ENCODE data around the gene XRRA1. TPM values are rescaled to one million over a fixed set of nuclear protein-coding genes. Genes with fewer than 3 reads are reported as not detected.

The XRRA1 gene
- total and polyA plus RNA-seq, 12 donors = 1.8 to 22.8 (median 9.6) TPM

GRCh38 chr11:74981888-74982287 is 33.0 kb upstream of the XRRA1 start:
- H3K4me1 ChIP-seq = peaks cover 0 to 7% (median 0%) of the 10 kb centered on the region in 9 donors
- TF ChIP-seq CTCF (IDR thresholded peaks at IDR 0.05) = no peak
- DNase-seq (no peak), ATAC-seq (no peak)
- H3K9me3 ChIP-seq = peaks cover 0 to 3% (median 0%) of the 10 kb centered on the region in 11 donors
- WGBS, 2 donors = 95% methylated on average over 1 of the region's 1 CpG
- H3K27me3 ChIP-seq = no peaks in the 10 kb centered on the region
- H3K36me3 ChIP-seq = peaks cover 0 to 39% (median 17%) of the 10 kb centered on the region in 9 donors
- no peak overlapping the region for H3K4me3 ChIP-seq
- intact Hi-C loops (cut with DNase I) = no loop called here
- no peak overlapping the region for H3K27ac ChIP-seq

GRCh38 chr11:74980634-74981033 is 31.7 kb upstream of the XRRA1 start:
- TF ChIP-seq CTCF (IDR thresholded peaks at IDR 0.05) = no peak
- no peak for ATAC-seq
- no peak overlapping the region for H3K4me3 ChIP-seq
- no peaks in the 10 kb centered on the region for H3K27me3 ChIP-seq
- peak overlapping the region in 1 of 10 donors; percentile 28 for H3K27ac ChIP-seq
- no peak for DNase-seq
- 93% methylated on average over 2 of the region's 2 CpGs for WGBS, 2 donors
- H3K36me3 ChIP-seq = peaks cover 0 to 51% (median 17%) of the 10 kb centered on the region in 9 donors
- H3K9me3 ChIP-seq = peaks cover 0 to 3% (median 0%) of the 10 kb centered on the region in 11 donors
- intact Hi-C loops (cut with DNase I) = no loop called here
- peaks cover 0 to 7% (median 0%) of the 10 kb centered on the region in 9 donors for H3K4me1 ChIP-seq

GRCh38 chr11:74978041-74978440 is 29.1 kb upstream of the XRRA1 start:
- H3K4me3 ChIP-seq = no peak overlapping the region
- no peak for TF ChIP-seq CTCF (IDR thresholded peaks at IDR 0.05)
- 73 to 84% methylated on average over 4 of the region's 4 CpGs for WGBS, 2 donors
- peak in 5 of 8 donors; percentile 54 to 82 (median 60) for ATAC-seq
- intact Hi-C loops (cut with DNase I) = no loop called here
- H3K27me3 ChIP-seq = no peaks in the 10 kb centered on the region
- H3K36me3 ChIP-seq = peaks cover 0 to 77% (median 20%) of the 10 kb centered on the region in 9 donors
- peak in 1 of 2 donors; percentile 46 for DNase-seq
- H3K27ac ChIP-seq = no peak overlapping the region
- peaks cover 0 to 7% (median 0%) of the 10 kb centered on the region in 9 donors for H3K4me1 ChIP-seq
- peaks cover 0 to 3% (median 0%) of the 10 kb centered on the region in 11 donors for H3K9me3 ChIP-seq

GRCh38 chr11:74971424-74971823 is 22.5 kb upstream of the XRRA1 start:
- no peak for TF ChIP-seq CTCF (IDR thresholded peaks at IDR 0.05)
- Histone ChIP-seq H3K9me3 (no peaks in the 10 kb centered on the region), H3K4me1 (peaks cover 0 to 10% (median 0%) of the 10 kb centered on the region in 9 donors), H3K4me3 (no peak overlapping the region), H3K36me3 (peaks cover 0 to 100% (median 23%) of the 10 kb centered on the region in 9 donors), H3K27me3 (no peaks in the 10 kb centered on the region), H3K27ac (no peak overlapping the region)
- ATAC-seq (no peak), DNase-seq (no peak)
- WGBS, 2 donors = 51 to 58% methylated on average over 6 of the region's 6 CpGs
- intact Hi-C loops (cut with DNase I) = no loop called here
